NCI-H82 (cell line): ENCODE data around the gene SCMH1.
A peak's percentile ranks its signal among the peaks of the same experiment; 100 is the strongest.

Experiments
- DNase-seq: peaks from one replicate; lab custom pipeline; 2025; lab: John Stamatoyannopoulos, UW

The SCMH1 gene

GRCh38 chr1:41024953-41025352 is 217.2 kb downstream of the SCMH1 start:
- peak; percentile 31 for DNase-seq

GRCh38 chr1:41023279-41023990 is 218.7 kb downstream of the SCMH1 start:
- DNase-seq, result peak; percentile 42

GRCh38 chr1:41022424-41022823 is 219.7 kb downstream of the SCMH1 start:
- DNase-seq, result no peak

- DNase-seq, result peak; percentile 72
These were observed 220.4 kb downstream of the SCMH1 start, which contains the start of gene SLFNL1 for GRCh38 chr1:41021526-41022308. Gene SLFNL1 (minus strand): TSS chr1:41021725. CDS start chr1:41020660, 1,065 bp downstream.

- DNase-seq, result peak; percentile 50
These were observed 221.5 kb downstream of the SCMH1 start for GRCh38 chr1:41020654-41021053.

- no peak for DNase-seq
These were observed 222.0 kb downstream of the SCMH1 start for GRCh38 chr1:41020109-41020576.

- no peak for DNase-seq
These were observed 222.8 kb downstream of the SCMH1 start for GRCh38 chr1:41019353-41019745.

GRCh38 chr1:41018018-41018410 is 224.1 kb downstream of the SCMH1 start:
- no peak for DNase-seq

- DNase-seq, result no peak
These were observed 224.7 kb downstream of the SCMH1 start for GRCh38 chr1:41017141-41018017.

GRCh38 chr1:41015897-41016470 is 226.1 kb downstream of the SCMH1 start:
- DNase-seq, result no peak

- no peak for DNase-seq
These were observed 226.7 kb downstream of the SCMH1 start for GRCh38 chr1:41015281-41015896.

GRCh38 chr1:41014871-41015270 is 227.2 kb downstream of the SCMH1 start:
- no peak for DNase-seq

GRCh38 chr1:41013796-41014195 is 228.3 kb downstream of the SCMH1 start:
- DNase-seq, result no peak

GRCh38 chr1:41013024-41013423 is 229.1 kb downstream of the SCMH1 start:
- DNase-seq, result no peak

GRCh38 chr1:41010345-41010744 is 231.8 kb downstream of the SCMH1 start:
- DNase-seq, result no peak

GRCh38 chr1:41009466-41009865 is 232.6 kb downstream of the SCMH1 start:
- no peak for DNase-seq

GRCh38 chr1:41006942-41007865 is 234.9 kb downstream of the SCMH1 start:
- no peak for DNase-seq

GRCh38 chr1:41005876-41006275 is 236.2 kb downstream of the SCMH1 start:
- no peak for DNase-seq

GRCh38 chr1:41003640-41004220 is 238.4 kb downstream of the SCMH1 start:
- DNase-seq, result peak; percentile 69

- DNase-seq, result no peak
These were observed 238.9 kb downstream of the SCMH1 start for GRCh38 chr1:41003127-41003639.
